GM12891 (cell line): ENCODE results near the gene PANX2.

Source experiments
- POLR2A ChIP-seq: IDR thresholded peaks from 2 replicates; pipeline ENCODE4 v1.6.1; 2011; ENCODE audit warnings: low read depth, low read length, control low read depth
- POLR2AphosphoS5 ChIP-seq: IDR thresholded peaks from 2 replicates; pipeline ENCODE4 v1.6.1; 2011; ENCODE audit warnings: low read depth, low read length, control low read depth
- POU2F2 ChIP-seq: IDR thresholded peaks from 2 replicates; pipeline ENCODE4 v1.6.1; 2011; ENCODE audit warnings: low read depth, mild to moderate bottlenecking, control low read depth, low read length, moderate library complexity
- SPI1 ChIP-seq: IDR thresholded peaks from 2 replicates; pipeline ENCODE4 v1.6.1; 2011; ENCODE audit warnings: low read depth, low read length, control low read depth
- TAF1 ChIP-seq: IDR thresholded peaks from 2 replicates; pipeline ENCODE4 v1.6.1; 2011; ENCODE audit warnings: low read depth, low read length, control low read depth

DNA sequence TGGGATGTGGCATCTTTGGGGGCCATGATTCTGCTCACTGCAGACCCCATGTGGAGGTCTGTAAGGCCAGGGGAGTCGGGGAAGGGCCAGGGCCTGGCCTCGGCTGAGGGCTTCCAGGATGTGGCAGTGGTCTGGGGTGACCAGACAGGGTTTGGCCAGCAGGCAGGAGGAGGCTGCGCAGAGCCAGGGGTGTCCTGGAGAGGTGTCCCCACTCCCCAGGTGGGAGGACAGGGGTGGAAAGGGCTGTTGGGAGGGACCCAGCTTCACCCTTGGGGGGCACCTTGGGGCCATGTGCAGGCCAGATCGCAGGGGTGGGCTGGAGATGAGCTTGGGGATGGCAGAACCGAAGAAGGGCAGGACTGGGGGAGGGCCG is 3.4 kb downstream of the PANX2 start:
- TF ChIP-seq POLR2A (no peak), POLR2AphosphoS5 (no peak), POU2F2 (no peak), TAF1 (no peak), SPI1 (no peak)
